COR-L47 (cell line): ENCODE data around the gene DNASE1L1.

Experiments
- DNase-seq: peaks from one replicate; lab custom pipeline; 2025; lab: John Stamatoyannopoulos, UW

DNASE1L1 gene

DNA sequence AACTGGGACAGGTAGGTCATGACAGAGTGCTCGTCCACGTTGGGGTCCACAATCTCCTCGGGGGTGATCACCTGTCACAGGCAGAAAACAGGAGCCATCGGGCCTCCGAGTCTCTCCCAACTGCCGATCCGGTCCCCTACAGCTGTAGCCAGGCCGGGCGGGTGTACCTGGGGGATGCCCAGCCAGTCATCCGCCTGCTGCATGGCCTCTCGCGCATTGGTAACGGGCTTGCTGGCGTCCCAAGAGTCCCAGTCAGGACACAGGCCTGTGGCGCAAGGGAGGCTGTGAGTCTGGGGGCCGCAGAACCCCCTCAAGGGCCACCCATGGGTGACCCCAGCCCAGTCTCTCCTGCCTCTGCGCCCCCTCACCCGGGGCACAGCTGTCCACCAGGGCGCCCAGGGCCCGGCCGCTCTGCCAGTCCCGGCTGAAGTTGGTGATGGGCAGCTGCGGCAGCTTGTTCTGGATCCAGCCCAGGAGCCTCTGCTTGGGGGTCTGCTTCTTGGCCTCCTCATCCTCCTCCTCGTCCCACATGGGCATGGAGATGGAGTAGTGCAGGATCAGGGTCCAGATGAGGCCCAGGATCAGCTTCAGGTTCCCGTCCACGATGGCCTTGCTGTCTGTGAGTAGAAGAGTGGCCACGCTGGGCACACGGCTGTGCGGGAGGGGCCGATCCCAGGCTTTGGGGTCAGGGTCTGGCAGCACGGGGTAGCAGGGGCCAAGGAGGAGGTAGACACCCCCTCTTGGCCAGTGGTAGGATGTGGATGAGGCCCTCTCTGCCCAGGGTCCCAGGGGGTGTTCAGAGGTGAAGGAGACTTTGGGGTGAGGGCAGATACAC is 41.4 kb downstream of the DNASE1L1 start:
- no peak for DNase-seq

DNA sequence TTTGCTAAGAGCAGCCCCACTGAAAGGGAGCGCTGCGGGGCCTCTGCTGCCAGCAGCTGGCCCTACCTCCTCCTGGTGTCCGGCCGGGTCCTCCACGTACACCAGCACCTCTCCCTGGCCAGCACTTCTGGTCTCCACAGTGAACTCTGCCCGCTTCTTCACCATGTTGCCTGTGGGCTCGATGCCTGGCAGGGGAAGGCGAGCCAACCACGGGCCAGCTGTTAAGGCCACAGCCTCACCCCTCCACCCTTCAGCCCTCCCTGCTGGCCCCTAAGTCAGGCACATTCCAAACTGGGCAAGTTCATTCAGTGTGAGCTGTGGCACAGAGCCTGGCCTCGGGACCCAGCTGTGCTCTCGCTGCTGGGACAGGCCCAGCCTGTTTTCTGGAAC is 42.4 kb downstream of the DNASE1L1 start:
- no peak for DNase-seq

DNA sequence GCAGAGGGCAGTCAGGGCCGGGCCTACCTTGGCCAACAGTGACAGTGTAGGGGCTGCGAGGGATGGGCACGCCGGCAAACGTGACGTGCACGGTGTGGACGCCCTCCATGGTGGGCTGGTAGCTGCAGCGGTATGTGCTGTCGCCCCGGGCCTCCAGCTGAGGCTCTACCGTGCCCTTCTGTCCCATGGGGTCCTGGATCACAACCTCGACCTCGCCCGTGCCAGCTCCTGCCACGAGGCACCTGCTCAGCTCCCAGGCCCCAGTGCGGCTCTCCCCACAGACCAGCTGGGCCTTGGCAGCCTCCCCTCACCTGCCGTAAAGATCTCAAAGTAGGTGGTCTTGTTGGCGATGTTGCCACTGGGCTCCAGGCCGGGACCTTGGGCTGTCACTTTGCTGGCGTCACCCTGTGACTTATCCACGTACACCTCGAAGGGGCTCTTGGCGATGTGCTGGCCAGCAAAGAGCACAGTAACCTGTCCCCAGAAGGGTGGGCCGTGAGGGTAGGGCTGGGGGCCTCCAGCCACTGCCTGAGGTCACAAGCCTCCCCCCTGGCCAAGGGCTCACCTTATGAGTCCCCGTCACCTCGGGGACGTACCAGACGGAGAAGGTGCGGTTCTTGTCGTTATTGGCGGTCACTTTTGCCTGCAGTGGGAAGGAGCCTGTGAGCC is 42.9 kb downstream of the DNASE1L1 start:
- no peak for DNase-seq

DNA sequence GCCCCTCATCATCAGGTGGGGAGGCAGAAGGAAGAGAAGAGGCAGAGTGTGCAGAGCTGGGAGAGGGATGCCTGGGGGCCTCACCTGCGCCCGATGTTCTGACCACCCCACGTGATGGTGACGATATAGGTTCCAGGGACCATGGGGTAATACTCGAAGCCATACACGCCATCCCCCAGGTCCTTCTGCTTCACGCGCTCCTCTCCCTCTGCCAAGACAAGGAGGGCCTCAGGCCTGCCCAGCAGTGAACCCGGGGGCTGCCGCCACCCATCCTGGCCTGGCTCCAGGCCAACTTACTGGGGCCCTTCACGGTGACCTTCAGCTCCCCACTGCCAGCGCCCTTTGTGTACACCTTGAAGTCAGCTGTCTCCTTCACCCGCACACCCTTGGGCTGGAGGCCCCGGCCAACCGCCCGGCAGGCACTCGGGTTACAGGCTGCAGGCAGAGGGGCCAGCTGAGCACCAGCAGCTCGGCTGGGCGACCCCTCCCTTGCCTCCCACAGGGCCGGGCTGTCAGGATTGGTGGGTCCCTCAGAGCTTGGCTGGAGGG is 43.9 kb downstream of the DNASE1L1 start:
- DNase-seq, result no peak

DNA sequence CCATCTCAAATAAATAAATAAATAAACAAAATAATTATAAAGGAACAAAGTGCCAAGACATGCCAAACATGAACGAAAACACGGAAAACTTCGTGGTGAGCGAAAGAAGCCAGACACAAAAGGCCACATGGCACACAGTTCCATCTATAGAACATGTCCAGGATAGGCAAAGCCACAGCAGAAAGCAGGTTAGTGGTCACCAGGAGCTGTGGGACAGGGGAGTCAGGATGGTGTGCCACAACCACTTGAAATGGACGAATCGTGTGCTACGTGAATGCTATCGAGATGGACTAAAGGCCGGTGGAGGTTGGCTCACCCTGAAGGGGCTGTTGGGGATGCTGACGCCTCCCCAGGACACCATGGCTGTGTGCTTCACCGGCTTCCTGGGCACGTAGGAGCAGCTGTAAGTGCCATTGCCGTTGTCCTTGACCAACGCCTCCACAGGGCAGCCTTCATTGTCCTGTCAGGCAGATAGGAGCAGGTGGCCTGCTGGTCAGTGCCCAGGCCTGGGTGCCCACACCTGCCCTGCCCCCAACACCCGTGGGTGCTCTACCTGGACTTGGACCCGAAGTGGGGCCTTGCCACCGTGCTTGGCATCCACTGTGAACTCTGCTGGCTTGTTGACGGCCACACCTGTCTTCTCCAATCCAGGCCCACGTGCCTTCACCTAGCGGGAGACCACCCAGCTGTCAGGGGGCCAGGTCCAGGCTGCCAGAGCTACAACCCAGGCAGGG is 45.2 kb downstream of the DNASE1L1 start:
- DNase-seq, result no peak

DNA sequence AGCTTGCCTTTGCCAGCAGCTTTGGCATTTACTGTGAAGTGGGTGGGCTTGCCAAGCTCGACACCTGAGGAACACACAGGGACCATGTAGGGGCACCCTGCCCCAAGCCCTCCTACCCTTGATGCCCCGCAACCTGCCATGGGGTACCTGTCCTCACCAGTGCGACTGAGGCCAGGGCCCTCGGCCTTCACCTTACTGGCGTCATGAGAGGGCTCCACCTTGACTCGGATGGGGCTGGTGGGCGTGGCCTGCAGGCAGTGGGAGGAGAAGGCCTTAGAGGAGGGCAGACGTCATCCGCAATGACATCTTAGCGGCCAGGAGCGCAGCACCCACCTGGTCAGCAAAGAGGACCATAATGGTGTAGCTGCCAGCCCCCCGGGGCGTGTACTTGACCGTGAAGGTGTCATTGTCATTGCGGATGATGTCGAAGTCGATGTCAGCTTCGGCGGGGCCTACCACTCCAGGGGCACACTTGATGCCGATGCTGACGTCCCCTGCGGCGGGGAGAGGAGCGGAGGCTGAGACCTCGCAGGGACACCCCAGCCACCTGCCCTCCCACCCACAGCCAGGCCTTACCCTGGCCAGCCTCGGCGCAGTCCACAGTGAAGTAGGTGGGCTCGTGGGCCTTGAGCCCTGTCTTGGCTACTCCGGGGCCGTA is 46.8 kb downstream of the DNASE1L1 start:
- DNase-seq, result no peak

DNA sequence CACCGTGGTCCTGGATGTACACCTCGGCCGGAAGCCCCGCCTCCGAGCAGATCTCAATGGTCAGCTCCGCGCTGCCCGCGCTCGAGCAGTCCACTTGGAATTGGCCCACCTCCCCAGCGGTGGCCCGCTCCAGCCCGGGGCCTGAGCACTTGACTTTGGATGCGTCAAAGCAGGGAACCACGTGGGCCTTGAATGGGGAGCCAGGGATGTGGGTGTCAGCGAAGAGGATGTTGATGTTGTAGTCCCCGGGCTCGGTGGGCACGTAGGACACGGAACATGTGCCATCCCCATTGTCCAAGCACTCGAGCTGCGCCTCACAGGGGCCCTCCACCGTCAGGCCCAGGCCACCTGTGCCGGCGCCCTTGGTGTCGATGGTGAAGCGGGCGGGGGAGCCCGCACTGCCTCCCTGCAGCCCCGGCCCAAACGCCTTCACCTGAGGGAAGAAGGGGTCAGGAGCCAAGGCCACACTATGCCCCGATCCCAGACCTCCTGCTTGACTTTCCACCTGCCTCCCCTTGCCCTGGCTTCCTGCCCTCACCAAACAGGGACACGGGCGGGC is 48.8 kb downstream of the DNASE1L1 start:
- DNase-seq, result no peak

DNA sequence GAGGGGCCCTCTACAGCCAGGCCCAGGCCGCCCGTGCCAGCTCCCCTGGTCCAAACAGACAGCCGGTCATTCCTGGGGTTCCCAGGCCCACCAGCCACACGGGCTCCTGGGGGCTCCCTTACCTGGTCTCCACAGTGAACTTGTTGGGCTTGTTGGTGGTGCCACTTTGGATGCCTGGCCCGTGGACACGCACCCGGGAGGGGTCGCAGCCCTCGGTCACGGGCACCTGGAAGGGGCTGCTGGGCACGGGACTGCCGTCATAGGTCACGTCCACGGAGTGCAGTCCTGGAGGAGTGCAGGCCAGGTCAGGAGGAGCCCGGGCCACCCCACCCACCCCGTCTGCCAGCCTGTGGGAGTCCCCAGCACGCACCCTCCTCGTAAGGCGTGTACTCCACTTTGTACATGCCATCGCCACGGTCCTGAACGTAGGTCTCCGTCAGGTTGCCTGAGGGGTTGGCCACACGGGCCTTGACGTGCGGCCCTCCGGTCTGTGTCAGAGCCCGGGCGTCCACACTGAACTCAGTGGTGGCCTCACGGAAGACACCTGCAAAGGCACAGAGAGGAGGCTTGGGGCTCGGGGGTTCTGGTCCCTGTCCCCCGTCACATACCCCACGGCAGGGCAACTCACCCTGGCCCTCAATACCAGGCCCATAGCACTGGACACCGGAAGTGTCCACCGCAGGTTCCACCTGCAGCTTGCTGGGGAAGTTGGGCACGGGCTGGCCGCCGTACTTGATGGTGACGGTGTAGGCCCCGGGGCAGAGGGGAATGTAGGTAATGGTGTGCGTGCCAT is 49.5 kb downstream of the DNASE1L1 start:
- DNase-seq, result no peak

DNA sequence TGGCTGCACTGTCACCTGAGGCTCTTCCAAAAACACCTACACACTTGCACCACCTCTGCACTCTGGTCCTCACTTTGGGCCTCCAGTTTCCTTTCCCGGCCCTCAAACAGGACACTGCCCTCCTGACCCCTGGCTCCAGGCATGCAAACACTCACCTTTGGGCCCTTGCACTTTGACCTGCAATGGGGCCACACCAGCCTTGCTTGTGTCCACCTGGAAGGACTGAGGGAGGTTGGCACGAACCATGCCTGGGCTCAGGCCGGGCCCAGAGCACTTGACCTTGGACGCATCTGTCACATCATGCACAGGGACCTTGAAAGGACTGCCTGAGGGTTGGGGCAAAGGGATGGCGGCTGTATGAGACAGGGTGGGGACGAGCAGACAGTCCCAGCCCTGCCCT is 50.2 kb downstream of the DNASE1L1 start:
- no peak for DNase-seq

DNA sequence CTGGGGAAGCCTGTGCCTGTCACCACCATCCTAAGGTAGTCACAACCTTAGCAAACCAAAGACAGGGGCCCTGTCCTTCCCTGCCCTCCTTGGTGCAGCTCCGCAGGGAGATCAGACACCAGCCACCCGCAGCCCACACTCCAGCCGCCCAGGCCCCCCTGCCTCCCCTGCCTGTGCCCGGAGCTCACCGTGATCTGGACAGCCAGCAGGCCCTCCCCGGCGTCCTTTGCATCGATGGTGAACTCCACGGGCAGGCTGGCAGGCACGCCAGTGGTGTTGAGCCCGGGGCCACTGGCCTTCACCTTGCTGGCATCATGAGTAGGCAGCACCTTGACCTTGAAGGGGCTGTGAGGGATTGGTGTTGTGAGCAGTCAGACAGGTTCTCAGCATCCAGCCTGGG is 51.0 kb downstream of the DNASE1L1 start:
- DNase-seq, result no peak

DNA sequence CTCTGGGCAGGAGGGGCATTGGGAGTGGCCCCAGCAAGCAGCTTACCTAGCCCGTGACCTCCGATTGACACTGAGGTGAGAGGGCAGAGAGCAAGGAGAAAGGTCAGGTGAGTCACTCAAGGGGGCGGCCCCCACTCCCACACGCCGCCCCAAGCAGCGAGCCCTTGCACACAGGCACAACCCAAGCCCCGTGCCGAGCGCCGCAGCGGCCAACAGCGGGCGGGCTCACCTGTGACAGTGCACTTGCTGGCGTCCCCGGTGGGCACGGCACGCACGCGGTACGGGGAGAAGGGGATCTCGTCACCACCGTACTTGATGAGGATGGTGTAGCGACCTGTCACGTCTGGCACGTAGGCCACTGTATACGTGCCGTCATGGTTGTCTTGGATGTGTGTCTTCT is 51.8 kb downstream of the DNASE1L1 start:
- DNase-seq, result no peak

DNA sequence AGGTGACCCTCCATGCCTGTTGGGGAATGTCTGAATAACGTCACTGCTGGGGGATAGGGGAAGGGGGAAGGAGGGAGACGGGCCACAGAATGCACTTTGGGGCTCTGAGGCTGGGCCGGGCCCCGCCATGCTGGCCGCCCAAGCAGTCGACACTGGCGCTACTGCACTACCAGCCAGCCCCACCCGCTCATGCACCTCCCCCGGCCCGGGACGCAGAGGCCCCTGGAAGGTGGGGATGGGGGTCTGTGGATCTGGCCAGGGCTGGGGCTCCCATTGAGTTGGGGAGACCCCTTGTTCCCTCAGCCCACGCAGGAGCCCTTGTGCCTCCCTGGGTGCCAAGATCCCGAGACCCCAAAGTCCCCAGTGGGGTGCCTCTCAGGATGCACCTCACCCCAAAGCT is 52.5 kb downstream of the DNASE1L1 start:
- no peak for DNase-seq

DNA sequence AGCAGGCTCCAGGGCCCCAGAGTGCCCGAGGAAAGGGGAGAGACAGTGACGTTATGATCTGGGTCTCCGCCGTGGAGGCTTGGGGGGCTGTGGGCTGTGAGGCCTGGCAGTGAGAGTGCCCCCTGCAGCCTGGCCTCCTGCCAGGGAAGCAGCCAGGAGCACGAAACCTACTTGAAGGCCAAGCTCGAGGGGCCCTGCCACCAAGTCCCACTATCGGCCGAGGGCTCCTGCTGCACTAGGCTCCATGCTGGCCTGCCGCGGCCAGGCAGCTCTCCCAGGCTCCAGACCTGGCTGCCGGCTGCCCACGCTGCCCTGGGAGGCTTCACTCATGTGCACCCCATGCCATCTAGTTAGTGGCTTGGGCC is 53.3 kb downstream of the DNASE1L1 start:
- DNase-seq, result no peak

DNA sequence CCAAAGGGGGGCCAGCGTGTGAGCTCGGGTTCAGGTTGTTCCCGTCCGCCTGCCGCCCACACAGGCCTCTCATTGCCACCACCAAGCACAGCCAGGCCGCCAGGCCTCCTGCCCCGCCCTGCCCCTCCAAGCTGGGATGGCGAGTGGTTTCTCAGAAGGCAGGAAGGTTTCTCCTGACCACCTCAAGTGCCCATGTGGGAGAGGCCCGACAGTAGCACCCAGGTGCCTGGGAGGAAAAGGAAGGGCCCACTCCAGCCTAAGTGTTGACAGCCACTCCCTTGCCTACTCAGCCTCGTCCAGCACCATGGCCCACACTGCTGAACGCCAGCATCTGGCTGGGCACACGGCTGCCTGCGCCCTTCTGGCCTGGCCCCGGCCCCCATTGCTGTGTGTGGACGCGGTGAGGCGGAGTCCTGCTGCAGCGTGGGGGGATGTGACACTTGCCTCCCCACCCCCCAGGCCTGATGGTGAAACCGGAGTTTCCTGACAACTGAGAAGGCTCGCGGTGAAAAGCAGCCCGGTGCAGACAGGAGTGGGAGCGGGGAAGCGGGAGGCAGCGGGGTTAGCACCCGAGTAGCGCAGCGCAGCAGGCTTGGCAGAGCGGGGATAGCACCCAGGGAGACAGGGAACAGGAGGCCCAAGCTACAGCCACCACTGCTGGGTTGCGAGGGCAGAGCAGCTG is 53.8 kb downstream of the DNASE1L1 start:
- DNase-seq, result no peak

DNA sequence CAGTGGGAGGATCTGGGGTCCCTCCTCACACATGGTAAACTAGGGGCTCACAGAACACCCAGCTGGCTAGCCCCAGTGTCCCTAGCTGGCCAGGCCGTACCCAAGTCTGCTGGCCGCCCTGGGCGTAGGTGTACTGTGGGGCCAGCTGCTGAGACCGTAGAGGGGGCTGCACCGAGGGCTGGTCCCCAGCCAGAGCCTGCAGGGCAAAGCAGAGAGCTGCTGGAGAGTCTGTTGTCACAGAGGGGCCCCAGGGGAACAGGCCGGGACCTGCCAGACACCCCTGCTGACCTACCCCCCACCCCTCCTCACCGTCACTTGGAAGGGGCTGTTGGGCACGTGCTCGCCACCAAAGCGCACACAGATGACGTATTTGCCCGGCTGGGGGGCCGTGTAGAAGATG is 54.5 kb downstream of the DNASE1L1 start:
- no peak for DNase-seq

DNA sequence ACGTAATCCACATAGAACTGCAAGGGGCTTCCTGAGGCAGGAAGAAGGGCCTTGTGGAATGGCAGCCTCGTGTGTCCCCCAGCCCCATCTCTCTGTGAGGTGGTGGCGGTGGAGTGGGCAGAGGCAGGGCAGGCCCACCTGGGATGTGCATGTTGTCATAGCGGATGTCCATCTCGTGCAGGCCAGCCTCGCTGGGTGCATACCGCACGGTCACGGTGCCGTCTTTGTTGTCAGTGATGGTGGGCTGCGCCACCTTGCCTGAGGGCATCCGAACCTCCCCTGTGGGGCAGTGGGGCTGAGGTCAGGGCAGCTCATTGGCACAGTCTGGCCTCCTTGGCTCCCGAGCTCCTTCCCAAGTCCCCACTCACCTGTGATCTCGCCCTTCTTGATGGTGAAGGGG is 55.0 kb downstream of the DNASE1L1 start:
- no peak for DNase-seq

DNA sequence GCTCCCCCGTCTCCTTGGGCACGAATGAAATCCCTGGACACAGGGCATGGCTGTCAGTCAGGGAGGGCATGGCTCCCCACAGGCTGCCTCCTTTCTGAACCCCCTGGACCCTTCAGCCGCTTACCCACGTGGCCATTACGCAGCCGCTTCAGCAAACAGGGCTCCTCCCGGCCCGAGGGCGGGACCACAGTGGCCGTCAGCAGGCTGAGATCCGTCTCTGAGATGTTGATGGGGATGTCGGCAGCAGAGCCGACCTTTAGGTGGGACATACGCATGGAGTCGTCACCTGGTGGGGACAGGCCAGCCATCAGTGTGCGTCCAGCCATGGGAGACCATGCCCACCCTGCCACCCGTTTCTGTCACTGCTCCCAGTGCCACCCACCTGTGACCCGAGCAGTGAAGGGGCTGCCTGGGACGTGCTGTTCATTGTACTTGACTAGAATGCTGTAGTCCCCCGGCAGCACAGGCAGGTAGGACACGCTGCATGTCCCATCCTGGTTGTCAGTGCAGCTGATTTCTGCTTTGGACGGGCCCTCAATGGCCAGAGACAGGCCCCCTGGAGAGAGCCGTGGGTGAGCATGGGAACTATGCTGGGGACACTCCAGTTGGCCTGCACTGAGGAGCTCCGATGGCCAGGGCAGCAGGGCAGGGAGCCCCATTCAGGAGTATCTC is 55.7 kb downstream of the DNASE1L1 start:
- no peak for DNase-seq

DNA sequence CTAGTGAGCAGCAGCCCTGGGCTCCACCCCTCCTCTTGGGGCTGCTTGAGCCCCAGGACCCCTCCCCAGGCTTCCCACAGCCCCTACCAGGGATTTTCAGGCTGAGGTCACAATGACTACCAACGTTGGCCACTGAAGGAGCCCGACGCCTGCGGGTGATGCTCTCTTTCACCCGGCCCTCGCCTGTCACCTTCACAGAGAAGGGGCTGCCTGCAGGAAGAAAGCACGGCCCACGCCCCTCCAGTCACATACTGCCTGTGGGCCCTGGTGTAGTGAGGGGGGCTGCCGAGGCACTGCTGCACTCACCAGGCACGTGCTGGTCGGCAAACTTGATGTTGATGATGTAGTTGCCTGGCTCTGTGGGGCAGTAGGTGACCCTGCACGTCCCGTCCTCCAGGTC is 56.6 kb downstream of the DNASE1L1 start:
- DNase-seq, result no peak

DNA sequence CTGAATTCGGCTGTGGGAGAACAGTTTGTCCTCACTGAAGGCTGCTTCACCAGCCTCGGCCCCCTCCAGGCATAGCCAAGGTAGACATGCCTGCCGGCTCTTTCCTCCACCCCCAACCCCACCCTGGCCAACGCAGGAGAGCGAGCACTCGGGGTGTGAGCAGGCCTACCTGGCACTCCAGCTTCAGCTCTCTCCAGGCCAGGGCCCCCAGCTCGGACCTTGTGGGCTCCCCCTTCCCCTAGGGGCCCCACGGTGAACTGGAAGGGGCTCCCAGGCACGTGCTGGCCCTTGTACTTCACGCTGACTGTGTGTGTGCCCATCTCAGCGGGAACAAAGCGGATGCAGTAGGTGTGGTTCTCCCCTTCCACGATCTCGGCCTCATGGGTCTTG is 57.0 kb downstream of the DNASE1L1 start:
- DNase-seq, result no peak
